Neural cell (in vitro differentiated cells): ENCODE data around the gene HIP1.
"Not testable (repeated sequence)": the region's sequence is repeated elsewhere in the genome, so short reads cannot be mapped to it uniquely, and the experiment has no call there.

Source experiments
- EP300 ChIP-seq: fragments of 450-650 bp; conservative IDR thresholded peaks from 2 replicates; pipeline ENCODE4 v1.6.1; 2014; ENCODE audit warnings: antibody characterized with exemption, mild to moderate bottlenecking, moderate library complexity; ENCODE audit not compliant: poor library complexity, severe bottlenecking
- EZH2 ChIP-seq: fragments of 200-600, 300-800 bp; shearing (Covaris generic), sonication (generic); IDR thresholded peaks from 2 replicates; pipeline ENCODE4 v1.6.1; 2014; ENCODE audit warnings: antibody characterized with exemption, low read length, borderline replicate concordance, mild to moderate bottlenecking; ENCODE audit not compliant: insufficient read depth, poor library complexity, severe bottlenecking
- POLR2AphosphoS5 ChIP-seq: IDR thresholded peaks from 2 replicates; pipeline ENCODE4 v1.6.1; 2012
- REST ChIP-seq: IDR thresholded peaks from 2 replicates; pipeline ENCODE4 v1.6.1; 2012; ENCODE audit warnings: borderline replicate concordance
- TF ChIP-seq, protein P1 (sequence below): fragments of 450-650 bp; IDR thresholded peaks from 2 replicates; pipeline ENCODE4 v1.5.1; 2014; ENCODE audit warnings: antibody characterized with exemption, mild to moderate bottlenecking, moderate library complexity; ENCODE audit not compliant: poor library complexity, severe bottlenecking

DNA sequence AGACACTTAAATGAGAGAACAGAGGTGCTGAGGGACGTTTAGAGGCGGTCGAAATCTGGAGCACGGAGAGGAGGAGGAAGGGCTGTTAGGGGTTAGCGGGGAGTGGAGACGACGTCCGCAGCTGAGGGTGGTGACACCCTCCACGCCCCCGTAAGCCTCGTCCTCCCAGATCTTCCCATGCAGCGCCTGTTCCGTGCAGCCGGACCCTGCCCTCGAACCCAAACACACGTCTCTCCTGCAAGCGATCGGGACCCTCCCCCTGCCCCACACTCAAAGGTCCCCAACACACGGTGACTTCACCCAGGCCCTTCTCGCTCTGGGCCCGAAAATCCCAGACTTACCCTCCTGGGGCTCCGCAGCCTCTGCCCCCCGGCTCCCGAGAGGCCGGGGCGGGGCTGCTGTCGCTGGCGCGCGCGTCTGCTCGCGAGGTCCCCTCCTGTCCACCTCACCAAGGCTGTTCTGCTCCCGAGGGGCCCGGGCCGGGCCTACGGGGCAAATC lies 211.5 kb downstream of the HIP1 start:
- TF ChIP-seq, protein P1, sequence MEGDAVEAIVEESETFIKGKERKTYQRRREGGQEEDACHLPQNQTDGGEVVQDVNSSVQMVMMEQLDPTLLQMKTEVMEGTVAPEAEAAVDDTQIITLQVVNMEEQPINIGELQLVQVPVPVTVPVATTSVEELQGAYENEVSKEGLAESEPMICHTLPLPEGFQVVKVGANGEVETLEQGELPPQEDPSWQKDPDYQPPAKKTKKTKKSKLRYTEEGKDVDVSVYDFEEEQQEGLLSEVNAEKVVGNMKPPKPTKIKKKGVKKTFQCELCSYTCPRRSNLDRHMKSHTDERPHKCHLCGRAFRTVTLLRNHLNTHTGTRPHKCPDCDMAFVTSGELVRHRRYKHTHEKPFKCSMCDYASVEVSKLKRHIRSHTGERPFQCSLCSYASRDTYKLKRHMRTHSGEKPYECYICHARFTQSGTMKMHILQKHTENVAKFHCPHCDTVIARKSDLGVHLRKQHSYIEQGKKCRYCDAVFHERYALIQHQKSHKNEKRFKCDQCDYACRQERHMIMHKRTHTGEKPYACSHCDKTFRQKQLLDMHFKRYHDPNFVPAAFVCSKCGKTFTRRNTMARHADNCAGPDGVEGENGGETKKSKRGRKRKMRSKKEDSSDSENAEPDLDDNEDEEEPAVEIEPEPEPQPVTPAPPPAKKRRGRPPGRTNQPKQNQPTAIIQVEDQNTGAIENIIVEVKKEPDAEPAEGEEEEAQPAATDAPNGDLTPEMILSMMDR = not testable (repeated sequence)
- TF ChIP-seq POLR2AphosphoS5, EZH2, EP300, REST: not testable (repeated sequence)
